ENCODE measurements around the gene GDF11. TPM values are rescaled to one million over a fixed set of nuclear protein-coding genes. Genes with fewer than 3 reads are reported as not detected.
A peak's percentile ranks its signal among the peaks of the same experiment; 100 is the strongest.

GDF11 gene
- total RNA-seq, 6 experiments from 2014 or later, result 15.8 to 25.9 (median 16.9) TPM

DNA sequence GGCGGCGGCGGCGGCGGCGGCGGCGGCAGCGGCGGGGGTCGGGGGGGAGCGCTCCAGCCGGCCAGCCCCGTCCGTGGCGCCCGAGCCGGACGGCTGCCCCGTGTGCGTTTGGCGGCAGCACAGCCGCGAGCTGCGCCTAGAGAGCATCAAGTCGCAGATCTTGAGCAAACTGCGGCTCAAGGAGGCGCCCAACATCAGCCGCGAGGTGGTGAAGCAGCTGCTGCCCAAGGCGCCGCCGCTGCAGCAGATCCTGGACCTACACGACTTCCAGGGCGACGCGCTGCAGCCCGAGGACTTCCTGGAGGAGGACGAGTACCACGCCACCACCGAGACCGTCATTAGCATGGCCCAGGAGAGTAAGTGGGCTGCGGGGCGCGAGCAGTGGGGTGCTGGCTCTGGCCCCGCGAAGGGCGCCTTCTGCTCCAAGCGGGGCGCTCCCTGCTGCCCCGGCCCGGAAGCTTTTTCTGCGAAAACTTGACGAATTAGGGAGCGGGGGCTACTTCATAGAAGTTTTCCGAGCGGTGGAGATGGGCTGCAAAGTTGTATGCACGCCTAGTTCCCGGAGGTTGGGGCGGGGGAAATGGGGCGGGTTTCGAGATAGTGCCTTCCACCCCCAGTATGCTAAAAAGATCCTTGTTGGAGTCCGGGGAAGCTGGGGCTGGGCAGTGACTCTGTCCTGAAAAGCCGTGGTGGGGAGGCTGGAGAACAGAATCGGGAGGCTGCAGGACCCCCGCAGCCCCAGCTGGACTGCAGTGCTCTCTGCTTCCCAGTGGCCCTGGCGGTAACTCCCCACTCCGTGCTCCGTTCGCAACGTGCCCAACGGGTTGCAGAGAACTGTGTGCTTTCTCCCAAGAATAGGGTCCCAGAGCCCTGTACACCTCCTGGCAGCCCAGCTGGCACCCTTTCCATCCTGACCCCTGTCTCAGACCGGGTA, 751 bp downstream of the GDF11 start:
- H3K27ac Mint-ChIP-seq, result peak overlapping the region; percentile 34; the same call in 1 of the 2 replicates
- H3K36me3 Mint-ChIP-seq (ENCODE audit: low read depth), result no peaks in the 10 kb centered on the region

DNA sequence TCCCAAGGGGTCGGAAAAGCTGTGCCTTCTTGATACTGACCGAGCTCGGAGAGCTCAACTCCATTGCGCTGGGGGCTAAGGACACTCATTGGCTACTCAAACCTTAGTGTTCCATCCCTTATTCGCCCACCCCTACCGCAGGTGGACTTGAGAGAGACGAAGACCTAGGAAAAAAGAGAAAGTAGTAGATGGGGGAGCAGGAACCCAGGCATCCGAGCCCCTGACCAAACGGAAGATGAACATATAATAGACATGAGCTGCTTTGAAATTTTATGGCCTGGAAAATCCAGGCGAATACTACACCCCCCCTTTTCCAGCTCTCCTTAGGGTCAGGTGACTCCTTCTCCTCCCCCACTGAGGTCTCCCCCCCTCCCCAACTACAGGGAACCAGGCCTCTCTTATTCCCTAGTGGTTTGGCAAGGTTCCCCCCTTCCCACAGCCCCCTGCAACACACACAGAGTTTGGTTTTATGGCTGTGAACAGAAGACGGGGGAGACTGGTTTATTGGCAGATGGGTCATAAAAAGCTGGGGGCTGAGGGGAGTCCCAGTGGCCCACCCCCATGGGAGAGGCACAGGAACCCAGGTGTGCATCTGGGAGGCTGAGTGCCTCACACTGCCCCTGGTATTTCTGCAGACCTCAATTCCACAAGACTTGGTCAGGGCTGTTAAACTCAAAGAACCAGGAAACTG, 1.6 kb downstream of the GDF11 start:
- no peak overlapping the region for H3K27ac Mint-ChIP-seq
- no peaks in the 10 kb centered on the region for H3K9me3 Mint-ChIP-seq
- H3K4me1 Mint-ChIP-seq (ENCODE audit: low read depth), result peaks cover 46% of the 10 kb centered on the region
- peak overlapping the region; percentile 87 for H3K4me3 Mint-ChIP-seq
- H3K36me3 Mint-ChIP-seq (ENCODE audit: low read depth), result no peaks in the 10 kb centered on the region
- no peaks in the 10 kb centered on the region; the same call in none of the 2 replicates for H3K27me3 Mint-ChIP-seq (ENCODE audit: insufficient read depth)
- TF ChIP-seq CTCF (IDR thresholded peaks at IDR 0.05), result no peak
- no peak for DNase-seq

More for the DNA sequence above, 751 bp downstream of the GDF11 start:
- peak; percentile 34; the same call in 1 of the 2 replicates for TF ChIP-seq CTCF (IDR thresholded peaks at IDR 0.05)
- peak; percentile 65 for DNase-seq
- peaks cover 46% of the 10 kb centered on the region for H3K4me1 Mint-ChIP-seq (ENCODE audit: low read depth)
- H3K9me3 Mint-ChIP-seq, result no peaks in the 10 kb centered on the region
- no peaks in the 10 kb centered on the region; the same call in none of the 2 replicates for H3K27me3 Mint-ChIP-seq (ENCODE audit: insufficient read depth)
- H3K4me3 Mint-ChIP-seq, result peak overlapping the region; percentile 87

- no peak for DNase-seq
- Mint-ChIP-seq H3K4me3 (peak overlapping the region; percentile 87), H3K9me3 (no peaks in the 10 kb centered on the region), H3K36me3 (ENCODE audit: low read depth) (no peaks in the 10 kb centered on the region), H3K27ac (peak overlapping the region; percentile 44), H3K4me1 (ENCODE audit: low read depth) (peaks cover 46% of the 10 kb centered on the region), H3K27me3 (ENCODE audit: insufficient read depth) (no peaks in the 10 kb centered on the region; the same call in none of the 2 replicates)
- TF ChIP-seq CTCF (IDR thresholded peaks at IDR 0.05), result no peak
Measured at GRCh38 chr12:55745361-55746173, 2.6 kb downstream of the GDF11 start.

GRCh38 chr12:55746174-55746912, 3.4 kb downstream of the GDF11 start:
- Mint-ChIP-seq H3K27me3 (ENCODE audit: insufficient read depth) (no peaks in the 10 kb centered on the region; the same call in none of the 2 replicates), H3K9me3 (no peaks in the 10 kb centered on the region), H3K4me3 (peak overlapping the region; percentile 24; the same call in 1 of the 2 replicates), H3K27ac (peak overlapping the region; percentile 22), H3K36me3 (ENCODE audit: low read depth) (no peaks in the 10 kb centered on the region), H3K4me1 (ENCODE audit: low read depth) (peaks cover 46% of the 10 kb centered on the region)
- no peak for DNase-seq
- no peak for TF ChIP-seq CTCF (IDR thresholded peaks at IDR 0.05)

Measured in HFFc6 (cell line).